IPS-20b (cell line): Measurements from ENCODE around the gene LBHD2.
"Not testable (repeated sequence)": the region's sequence is repeated elsewhere in the genome, so short reads cannot be mapped to it uniquely, and the experiment has no call there.

Source experiments
- H3K27ac ChIP-seq: one replicate; pipeline ENCODE4 v1.5.1; 2013; ENCODE audit warnings: low read length
- H3K27me3 ChIP-seq: 2 replicates; pipeline ENCODE4 v1.6.1; 2013; ENCODE audit warnings: mild to moderate bottlenecking, low read length, inconsistent platforms; ENCODE audit not compliant: insufficient read depth
- H3K36me3 ChIP-seq: 2 replicates; pipeline ENCODE4 v1.6.1; 2013; ENCODE audit warnings: low read depth, mild to moderate bottlenecking, inconsistent platforms, low read length, moderate library complexity; ENCODE audit not compliant: insufficient read depth
- H3K4me1 ChIP-seq: 2 replicates; pipeline ENCODE4 v1.6.1; 2013; ENCODE audit warnings: mild to moderate bottlenecking, control low read depth, inconsistent platforms, low read length, moderate library complexity; ENCODE audit not compliant: insufficient read depth
- H3K4me3 ChIP-seq: 2 replicates; pipeline ENCODE4 v1.5.1; 2013; ENCODE audit warnings: mild to moderate bottlenecking, low read length, inconsistent platforms
- H3K9ac ChIP-seq: 2 replicates; pipeline ENCODE4 v1.6.1; 2013; ENCODE audit warnings: low read depth, mild to moderate bottlenecking, inconsistent platforms, low read length, moderate library complexity
- H3K9me3 ChIP-seq: 2 replicates; pipeline ENCODE4 v1.6.1; 2013; ENCODE audit warnings: mild to moderate bottlenecking, low read depth, low read length, inconsistent platforms; ENCODE audit not compliant: insufficient read depth

LBHD2 gene

GRCh38 chr14:103111232-103111868 lies 27.3 kb downstream of the LBHD2 start:
- H3K9ac ChIP-seq = no peak overlapping the region
- peaks cover 23% of the 10 kb centered on the region; the same call in 1 of the 2 replicates for H3K27me3 ChIP-seq
- H3K27ac ChIP-seq = no peak overlapping the region
- H3K9me3 ChIP-seq = no peaks in the 10 kb centered on the region
- no peak overlapping the region for H3K4me3 ChIP-seq
- H3K36me3 ChIP-seq = no peaks in the 10 kb centered on the region
- peaks cover 26% of the 10 kb centered on the region; the same call in 1 of the 2 replicates for H3K4me1 ChIP-seq

DNA sequence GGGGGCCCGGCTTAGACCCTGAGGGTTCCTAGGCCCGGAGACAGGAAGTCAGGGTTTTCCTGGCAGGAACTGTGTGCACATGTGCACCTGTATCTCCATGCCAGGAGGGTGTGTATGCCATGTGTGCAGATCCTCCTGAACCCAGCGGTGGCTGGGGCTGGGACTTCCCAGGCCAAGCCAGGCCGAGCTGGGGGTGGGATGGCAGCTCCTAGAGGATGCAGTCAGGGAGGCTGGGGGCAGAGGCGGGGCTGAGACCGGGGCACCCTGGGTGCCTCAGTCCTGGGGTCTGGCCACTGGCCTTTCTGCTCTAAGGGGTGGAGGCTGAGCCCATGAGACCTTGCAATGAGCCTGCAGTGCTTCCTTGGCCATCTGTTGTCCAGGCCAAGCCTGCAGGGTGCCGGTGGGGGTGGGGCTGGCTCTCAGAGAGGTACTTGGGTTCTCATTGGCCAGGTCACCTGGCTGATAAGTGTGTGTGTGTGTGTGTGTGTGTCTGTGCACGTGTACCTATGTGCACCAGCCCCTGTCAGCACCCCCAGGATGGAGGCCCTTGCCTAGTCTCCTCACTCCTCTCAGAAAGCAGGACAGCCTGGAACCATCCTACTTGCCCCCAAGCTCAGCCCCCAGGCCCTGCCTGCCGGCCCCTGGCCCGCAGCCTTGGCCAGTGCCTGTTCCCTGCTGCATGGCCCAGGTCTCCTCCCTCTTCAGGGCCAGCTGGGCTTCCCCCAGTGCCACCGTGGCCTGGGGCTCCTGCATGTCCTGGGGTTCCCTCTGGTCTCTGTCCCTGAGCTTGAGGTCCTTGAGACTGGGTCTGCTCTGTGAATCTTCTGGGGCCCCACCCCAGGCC lies 28.6 kb downstream of the LBHD2 start:
- peaks cover 23% of the 10 kb centered on the region; the same call in 1 of the 2 replicates for H3K27me3 ChIP-seq
- no peak overlapping the region for H3K9ac ChIP-seq
- no peaks in the 10 kb centered on the region for H3K9me3 ChIP-seq
- no peak overlapping the region for H3K4me3 ChIP-seq
- H3K27ac ChIP-seq = no peak overlapping the region
- no peaks in the 10 kb centered on the region for H3K36me3 ChIP-seq
- peaks cover 26% of the 10 kb centered on the region; the same call in 1 of the 2 replicates for H3K4me1 ChIP-seq

DNA sequence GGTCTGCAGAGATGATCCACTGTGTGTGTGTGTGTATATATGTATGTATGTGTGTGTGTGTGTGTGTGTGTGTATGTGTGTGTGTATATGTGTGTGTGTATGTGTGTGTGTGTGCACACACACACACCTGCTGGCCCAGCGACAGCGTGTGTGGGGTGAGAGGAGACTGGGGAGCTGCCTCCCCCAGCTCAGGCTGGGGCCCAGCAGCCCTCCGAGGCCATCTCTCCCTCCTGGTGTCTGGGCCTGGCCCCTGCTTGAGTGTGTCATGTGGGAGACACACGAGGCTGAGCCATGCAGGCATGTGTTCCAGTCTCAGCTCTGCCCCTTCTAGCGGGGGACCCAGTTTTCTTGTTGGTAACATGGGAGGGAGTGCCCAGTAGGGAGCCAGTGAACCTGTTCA lies 29.3 kb downstream of the LBHD2 start:
- H3K9me3 ChIP-seq = no peaks in the 10 kb centered on the region
- no peak overlapping the region for H3K4me3 ChIP-seq
- H3K9ac ChIP-seq = no peak overlapping the region
- peaks cover 22% of the 10 kb centered on the region; the same call in 1 of the 2 replicates for H3K27me3 ChIP-seq
- peaks cover 22% of the 10 kb centered on the region; the same call in 1 of the 2 replicates for H3K4me1 ChIP-seq
- no peak overlapping the region for H3K27ac ChIP-seq
- H3K36me3 ChIP-seq = no peaks in the 10 kb centered on the region

- Histone ChIP-seq H3K27me3 (peaks cover 18% of the 10 kb centered on the region; the same call in 1 of the 2 replicates), H3K27ac (no peak overlapping the region), H3K36me3 (no peaks in the 10 kb centered on the region), H3K9me3 (no peaks in the 10 kb centered on the region), H3K4me1 (peaks cover 17% of the 10 kb centered on the region; the same call in 1 of the 2 replicates), H3K9ac (no peak overlapping the region), H3K4me3 (no peak overlapping the region)
Measured at GRCh38 chr14:103113774-103114173, 29.8 kb downstream of the LBHD2 start.

GRCh38 chr14:103115086-103115679 lies 31.2 kb downstream of the LBHD2 start:
- Histone ChIP-seq H3K27me3 (peaks cover 12% of the 10 kb centered on the region; the same call in 1 of the 2 replicates), H3K4me1 (peaks cover 15% of the 10 kb centered on the region; the same call in 1 of the 2 replicates)
- H3K4me3 ChIP-seq, H3K9me3 ChIP-seq, H3K36me3 ChIP-seq, H3K9ac ChIP-seq, H3K27ac ChIP-seq: not testable (repeated sequence)

DNA sequence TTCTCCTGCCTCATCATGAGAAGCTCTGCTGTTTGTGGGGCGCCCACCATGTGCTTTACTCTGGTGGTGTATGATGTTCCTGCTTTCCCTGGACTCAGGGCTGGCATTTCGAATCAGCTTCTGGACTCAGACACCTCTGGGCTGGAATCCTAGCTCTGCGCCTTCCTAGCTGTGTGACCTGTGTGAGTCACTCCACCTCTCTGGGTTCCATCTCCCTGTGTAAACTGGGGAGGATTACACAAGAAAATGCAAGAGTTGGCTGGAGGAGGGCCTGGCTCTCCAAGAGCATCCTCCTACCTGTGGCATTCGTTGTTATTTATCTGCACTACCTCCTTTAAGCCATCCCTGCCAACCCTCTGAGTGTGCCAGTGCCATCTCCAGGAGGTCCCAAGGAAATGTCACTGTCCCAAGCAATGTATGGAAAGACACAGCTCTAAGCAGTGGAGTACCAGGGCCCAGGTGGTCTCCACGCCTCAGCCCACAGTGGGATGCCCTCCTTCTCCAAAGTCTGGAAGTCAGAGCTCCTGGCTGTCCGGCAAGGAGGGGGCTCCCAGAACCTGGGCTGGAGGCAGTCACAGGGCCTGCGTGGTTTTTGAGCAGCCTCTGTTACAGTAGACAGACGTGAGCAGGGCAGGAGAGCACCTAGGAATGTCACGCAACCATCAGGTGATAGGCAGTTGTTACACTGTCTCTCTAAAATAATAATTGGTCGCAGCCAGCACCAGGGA lies 32.0 kb downstream of the LBHD2 start:
- Histone ChIP-seq H3K4me3 (no peak overlapping the region), H3K27ac (no peak overlapping the region), H3K36me3 (no peaks in the 10 kb centered on the region), H3K4me1 (peaks cover 7% of the 10 kb centered on the region; the same call in 1 of the 2 replicates), H3K27me3 (peaks cover 8% of the 10 kb centered on the region), H3K9me3 (no peaks in the 10 kb centered on the region), H3K9ac (no peak overlapping the region)

GRCh38 chr14:103116636-103117035 lies 32.6 kb downstream of the LBHD2 start:
- Histone ChIP-seq H3K36me3 (no peaks in the 10 kb centered on the region), H3K27ac (no peak overlapping the region), H3K4me3 (no peak overlapping the region), H3K9ac (no peak overlapping the region), H3K4me1 (0 out of 2 replicates have a peak, but pooled peaks cover 7% of the 10 kb centered on the region), H3K27me3 (peaks cover 10% of the 10 kb centered on the region), H3K9me3 (no peaks in the 10 kb centered on the region)

DNA sequence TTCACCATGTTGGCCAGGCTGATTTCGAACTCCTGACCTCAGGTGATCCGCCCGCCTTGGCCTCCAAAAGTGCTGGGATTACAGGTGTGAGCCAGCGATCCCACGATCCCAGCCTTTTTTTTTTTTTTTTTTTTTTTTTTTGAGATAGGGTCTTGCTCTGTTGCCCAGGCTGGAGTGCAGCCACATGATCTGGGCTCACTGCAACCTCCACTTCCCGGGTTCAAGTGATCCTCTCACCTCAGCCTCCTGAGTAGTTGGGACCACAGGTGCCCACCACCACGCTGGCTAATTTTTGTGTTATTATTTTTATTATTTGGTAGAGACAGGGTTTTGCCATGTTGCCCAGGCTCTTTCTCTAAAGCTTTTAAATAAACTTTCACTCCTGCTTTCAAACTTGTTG lies 33.5 kb downstream of the LBHD2 start:
- not testable (repeated sequence) for H3K4me1 ChIP-seq, H3K4me3 ChIP-seq, H3K36me3 ChIP-seq, H3K9ac ChIP-seq, H3K9me3 ChIP-seq, H3K27ac ChIP-seq
- H3K27me3 ChIP-seq = peaks cover 17% of the 10 kb centered on the region

GRCh38 chr14:103118018-103118662 lies 34.1 kb downstream of the LBHD2 start:
- Histone ChIP-seq H3K9ac (no peak overlapping the region), H3K27me3 (peaks cover 23% of the 10 kb centered on the region), H3K4me1 (peaks cover 4% of the 10 kb centered on the region; the same call in 1 of the 2 replicates), H3K36me3 (no peaks in the 10 kb centered on the region), H3K27ac (no peak overlapping the region), H3K4me3 (no peak overlapping the region), H3K9me3 (no peaks in the 10 kb centered on the region)

GRCh38 chr14:103118663-103119404 lies 34.8 kb downstream of the LBHD2 start:
- Histone ChIP-seq H3K27ac (no peak overlapping the region), H3K9me3 (no peaks in the 10 kb centered on the region), H3K27me3 (peaks cover 29% of the 10 kb centered on the region), H3K4me1 (peaks cover 4% of the 10 kb centered on the region; the same call in 1 of the 2 replicates), H3K36me3 (no peaks in the 10 kb centered on the region), H3K9ac (no peak overlapping the region), H3K4me3 (no peak overlapping the region)
